H1 (cell line): ENCODE data around the gene GRID2. TPM values are rescaled to one million over a fixed set of nuclear protein-coding genes. Genes with fewer than 3 reads are reported as not detected.

Experiments used
- CTCF ChIA-PET: fragments of 300-600 bp; sonication (Branson Sonifier 250); formaldehyde crosslinking; loops from one replicate; lab custom pipeline; 2021; ENCODE audit not compliant: partially characterized antibody; lab: Charles Lee
- POLR2A ChIA-PET: fragments of 300-600 bp; sonication (Branson Sonifier 250); formaldehyde crosslinking; loops from one replicate; lab custom pipeline; 2021; ENCODE audit warnings: inconsistent platforms; ENCODE audit not compliant: partially characterized antibody; lab: Charles Lee
- DNase-seq, 2 experiments: peaks; one replicate each; pipeline versions ENCODE4 v3.0.0 to v3.0.0-alpha.2; 2010 to 2022; ENCODE audit warnings: low spot score in 2 of 2, low read depth in 1 of 2, mixed read lengths in 1 of 2
- FAIRE-seq: peaks from 2 replicates; lab custom pipeline; 2011; peaks lifted over from hg19 to GRCh38; lab: Jason Lieb, UNC
- H2AFZ ChIP-seq: 2 replicates; pipeline ENCODE4 v1.8.1; 2012; ENCODE audit warnings: low read length, inconsistent platforms
- H2AK5ac ChIP-seq: 2 replicates; pipeline ENCODE4 v1.6.1; 2013; ENCODE audit warnings: low read depth, low read length
- H2BK120ac ChIP-seq: replicated peaks from 2 replicates; pipeline ENCODE3; 2013; ENCODE audit warnings: low read depth, low read length, inconsistent platforms
- H2BK12ac ChIP-seq: 2 replicates; pipeline ENCODE4 v1.6.1; 2013; ENCODE audit warnings: low read depth, low read length
- H2BK15ac ChIP-seq: 2 replicates; pipeline ENCODE4 v1.6.1; 2013; ENCODE audit warnings: low read length
- H2BK20ac ChIP-seq: 2 replicates; pipeline ENCODE4 v1.6.1; 2013; ENCODE audit warnings: low read length
- H2BK5ac ChIP-seq: 2 replicates; pipeline ENCODE4 v1.6.1; 2013; ENCODE audit warnings: low read depth, low read length
- H3K14ac ChIP-seq: 2 replicates; pipeline ENCODE4 v1.6.1; 2013; ENCODE audit warnings: inconsistent platforms; ENCODE audit not compliant: insufficient read length
- H3K18ac ChIP-seq: 2 replicates; pipeline ENCODE4 v1.6.1; 2013; ENCODE audit warnings: low read length; ENCODE audit errors: extremely low read depth
- H3K23ac ChIP-seq: 2 replicates; pipeline ENCODE4 v1.6.1; 2013; ENCODE audit warnings: inconsistent platforms; ENCODE audit not compliant: insufficient read length
- H3K23me2 ChIP-seq: 2 replicates; pipeline ENCODE4 v1.6.1; 2013; ENCODE audit warnings: low read depth, low read length
- H3K27ac ChIP-seq: 2 replicates; pipeline ENCODE4 v1.6.1; 2011; ENCODE audit warnings: low read depth, low read length, inconsistent platforms
- H3K27me3 ChIP-seq, 4 experiments: replicated peaks in 1 of 4; 1 replicate in 1 of 4; 2 replicates in 3 of 4; pipeline versions ENCODE4 v1.6.1 to v1.8.1; 2011 to 2013; ENCODE audit warnings: low read length in 3 of 4, mild to moderate bottlenecking in 3 of 4, inconsistent platforms in 2 of 4, mixed read lengths in 2 of 4, moderate library complexity in 1 of 4; ENCODE audit not compliant: control insufficient read depth in 3 of 4, insufficient read depth in 3 of 4; ENCODE audit errors: extremely low read depth in 1 of 4
- H3K36me3 ChIP-seq, 4 experiments: 2 replicates each; pipeline versions ENCODE4 v1.6.1 to v1.8.1; 2011 to 2013; ENCODE audit warnings: mild to moderate bottlenecking in 4 of 4, low read length in 3 of 4, moderate library complexity in 2 of 4, control low read depth in 1 of 4, inconsistent platforms in 1 of 4; ENCODE audit not compliant: insufficient read depth in 4 of 4, control insufficient read depth in 2 of 4
- H3K4ac ChIP-seq: replicated peaks from 2 replicates; pipeline ENCODE3; 2013; ENCODE audit warnings: low read length, low read depth, mixed read lengths, inconsistent platforms; ENCODE audit not compliant: insufficient read length
- H3K4me1 ChIP-seq, 4 experiments: replicated peaks in 1 of 4; 1 replicate in 1 of 4; 2 replicates in 3 of 4; pipeline versions ENCODE4 v1.6.1 to v1.8.1; 2011 to 2013; ENCODE audit warnings: low read length in 3 of 4, inconsistent platforms in 2 of 4, mixed read lengths in 1 of 4; ENCODE audit not compliant: insufficient read depth in 4 of 4, control insufficient read depth in 3 of 4
- H3K4me2 ChIP-seq, 2 experiments: 2 replicates each; pipeline versions ENCODE4 v1.6.1 to v1.8.1; 2011 to 2013; ENCODE audit warnings: low read depth in 2 of 2, low read length in 2 of 2, control low read depth in 1 of 2, inconsistent platforms in 1 of 2, mild to moderate bottlenecking in 1 of 2; ENCODE audit not compliant: insufficient read depth in 1 of 2
- H3K4me3 ChIP-seq, 4 experiments: fragments of 200-600, 300-600 bp in 1 of 4; sonication (generic), shearing (Covaris generic), sonication (Bioruptor Twin) in 1 of 4; 2 replicates each; pipeline versions ENCODE4 v1.5.1 to v1.8.1; 2011 to 2016; ENCODE audit warnings: low read length in 4 of 4, low read depth in 3 of 4, control low read depth in 2 of 4, inconsistent platforms in 2 of 4, mild to moderate bottlenecking in 2 of 4, mixed read lengths in 1 of 4, moderate library complexity in 1 of 4; ENCODE audit not compliant: insufficient read depth in 2 of 4; ENCODE audit errors: extremely low read depth in 1 of 4
- H3K56ac ChIP-seq: replicated peaks from 2 replicates; pipeline ENCODE3; 2013; ENCODE audit warnings: low read depth, mild to moderate bottlenecking, mixed read lengths, low read length, inconsistent platforms; ENCODE audit not compliant: insufficient read length
- H3K79me1 ChIP-seq: 2 replicates; pipeline ENCODE4 v1.6.1; 2013; ENCODE audit warnings: low read depth, low read length, control low read depth
- H3K79me2 ChIP-seq, 2 experiments: 2 replicates each; pipeline versions ENCODE4 v1.6.1 to v1.8.1; 2012 to 2013; ENCODE audit warnings: low read length in 2 of 2, mild to moderate bottlenecking in 2 of 2, inconsistent platforms in 1 of 2; ENCODE audit not compliant: insufficient read depth in 2 of 2, control insufficient read depth in 1 of 2
- H3K9ac ChIP-seq, 4 experiments: replicated peaks in 1 of 4; 1 replicate in 1 of 4; 2 replicates in 3 of 4; pipeline versions ENCODE4 v1.6.1 to v1.8.1; 2011 to 2013; ENCODE audit warnings: low read depth in 3 of 4, low read length in 3 of 4, control low read depth in 2 of 4, mild to moderate bottlenecking in 2 of 4, moderate library complexity in 2 of 4, inconsistent platforms in 1 of 4; ENCODE audit errors: extremely low read depth in 1 of 4
- H3K9me3 ChIP-seq, 2 experiments: 2 replicates each; pipeline versions ENCODE4 v1.6.1 to v1.8.1; 2012 to 2013; ENCODE audit warnings: mild to moderate bottlenecking in 2 of 2, moderate library complexity in 2 of 2, control low read depth in 1 of 2, inconsistent platforms in 1 of 2, low read depth in 1 of 2, low read length in 1 of 2, mixed read lengths in 1 of 2; ENCODE audit not compliant: insufficient read depth in 2 of 2
- H4K20me1 ChIP-seq, 2 experiments: replicated peaks in 1 of 2; 2 replicates each; pipeline versions ENCODE3 to v1.8.1; 2011 to 2013; ENCODE audit warnings: inconsistent platforms in 2 of 2, low read length in 2 of 2, mild to moderate bottlenecking in 1 of 2; ENCODE audit not compliant: insufficient read depth in 2 of 2, control insufficient read depth in 1 of 2
- H4K5ac ChIP-seq: 2 replicates; pipeline ENCODE4 v1.6.1; 2013; ENCODE audit warnings: low read length, low read depth, mixed read lengths, inconsistent platforms; ENCODE audit not compliant: insufficient read length
- H4K8ac ChIP-seq: 2 replicates; pipeline ENCODE4 v1.8.0; 2013; ENCODE audit warnings: mild to moderate bottlenecking, moderate library complexity, low read length, inconsistent platforms; ENCODE audit not compliant: insufficient read depth; ENCODE audit errors: extremely low read depth
- H4K91ac ChIP-seq: replicated peaks from 2 replicates; pipeline ENCODE3; 2013; ENCODE audit warnings: low read length, mixed read lengths, inconsistent platforms; ENCODE audit not compliant: insufficient read length
- ASH2L ChIP-seq: fragments of 200-600, 300-600 bp; sonication (generic); IDR thresholded peaks from one replicate; pipeline ENCODE4 v1.7.1; 2017; ENCODE audit warnings: low read length
- NRF1 ChIP-seq: IDR thresholded peaks from 2 replicates; pipeline ENCODE4 v1.6.1; 2011; ENCODE audit warnings: mild to moderate bottlenecking, low read depth, low read length, improper control_type of control experiment
- POLR2A ChIP-seq, 2 experiments: IDR thresholded peaks; 1 replicate in 1 of 2; 2 replicates in 1 of 2; pipeline ENCODE4 v1.6.1; 2011; ENCODE audit warnings: low read depth in 2 of 2, low read length in 2 of 2, mild to moderate bottlenecking in 2 of 2; ENCODE audit errors: control extremely low read depth in 1 of 2
- POLR2AphosphoS5 ChIP-seq: IDR thresholded peaks from 2 replicates; pipeline ENCODE4 v1.6.1; 2011; ENCODE audit warnings: low read depth, low read length
- RBBP5 ChIP-seq: IDR thresholded peaks from 2 replicates; pipeline ENCODE4 v1.7.1; 2012; ENCODE audit warnings: low read depth, mild to moderate bottlenecking, inconsistent platforms, low read length, moderate library complexity, borderline replicate concordance
- SAP30 ChIP-seq: fragments of 300-600 bp; sonication (generic); IDR thresholded peaks from 2 replicates; pipeline ENCODE4 v1.7.1; 2012; ENCODE audit warnings: low read length, moderate library complexity, mild to moderate bottlenecking, inconsistent platforms; ENCODE audit not compliant: insufficient read depth, insufficient replicate concordance
- SIN3A ChIP-seq, 2 experiments: IDR thresholded peaks in 1 of 2; conservative IDR thresholded peaks in 1 of 2; 2 replicates each; pipeline ENCODE4 v1.6.1; 2011 to 2012; ENCODE audit warnings: low read length in 2 of 2, improper control_type of control experiment in 1 of 2, low read depth in 1 of 2, mild to moderate bottlenecking in 1 of 2
- SP1 ChIP-seq: IDR thresholded peaks from 2 replicates; pipeline ENCODE4 v1.6.1; 2011; ENCODE audit warnings: low read depth, low read length
- whole genome bisulfite sequencing, 2 experiments: shearing (Covaris generic) in 1 of 2; methylation state at CpG; one replicate each; pipeline versions ENCODE4 v1.1.6 to v1.1.7; 2013 to 2015; ENCODE audit warnings: low lambda C conversion rate in 2 of 2, mixed read lengths in 2 of 2, inconsistent platforms in 1 of 2, low coverage in 1 of 2, missing lambda C conversion rate in 1 of 2; ENCODE audit not compliant: insufficient replicate concordance in 2 of 2, insufficient coverage in 1 of 2, insufficient read length in 1 of 2; ENCODE audit errors: extremely low coverage in 1 of 2, missing lambda C conversion rate in 1 of 2; 5-methylcytosine and 5-hydroxymethylcytosine counted together
- polyA plus RNA-seq, 7 experiments: library from polyadenylated mRNA; depleted of rRNA in 3 of 7; stranded (reverse) in 5 of 7; unstranded in 2 of 7; fragments of >200 nt in 5 of 7; fragments of 200-250 nt in 2 of 7; gene quantifications; 1 replicate in 5 of 7; 2 replicates in 1 of 7; 4 replicates in 1 of 7; pipeline versions ENCODE4 v1.2.1 to v1.2.3, GENCODE V29; 2011 to 2013; ENCODE audit warnings: missing spikeins in 2 of 7, mixed read lengths in 2 of 7
- total RNA-seq: library from RNA; stranded (reverse); fragmentation: NEBNext Ultra II Directional; extraction: Animal tissue kit (Norgen Biotek cat#: 25700); gene quantifications from 2 replicates; pipeline ENCODE4 v1.2.1, GENCODE V29; 2021

GRID2 gene
- total and polyA plus RNA-seq, 2 of the 8 experiments (the other 6 are each of a cell fraction or from before 2014, with no cell fraction given): 31.1 to 81.9 TPM

DNA sequence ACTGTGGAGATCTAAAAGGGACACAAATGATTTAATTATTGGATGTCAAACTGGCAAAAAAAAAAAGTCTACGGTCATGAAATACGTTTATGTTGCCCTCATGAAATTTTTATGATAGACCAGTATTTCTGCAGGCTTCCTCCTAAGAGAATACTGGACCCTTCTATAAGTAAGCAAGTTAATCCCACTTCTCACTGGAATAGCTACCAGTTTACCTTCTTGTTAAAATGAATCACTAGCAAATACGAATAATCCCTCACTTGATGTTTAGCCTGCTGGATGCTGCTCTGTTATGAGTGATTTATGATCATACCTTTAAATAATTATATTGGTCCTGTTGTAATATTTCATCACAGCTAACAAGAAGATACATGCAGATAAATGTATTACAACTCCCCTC lies 39.6 kb upstream of the GRID2 start:
- H3K4ac ChIP-seq: no peak overlapping the region

More for the DNA sequence above, 39.6 kb upstream of the GRID2 start:
- no peak overlapping the region for H3K4me2 ChIP-seq
- no peak overlapping the region for H3K4me3 ChIP-seq
- H3K79me1 ChIP-seq: no peaks in the 10 kb centered on the region
- H2BK120ac ChIP-seq: no peak overlapping the region
- no peak overlapping the region for H3K18ac ChIP-seq
- H3K14ac ChIP-seq: no peak overlapping the region
- H3K27me3 ChIP-seq: peaks cover 0 to 2% (median 0%) of the 10 kb centered on the region in 4 experiments; a peak in 1 of 7 replicates
- no peak overlapping the region for H4K5ac ChIP-seq
- peaks cover 0 to 8% of the 10 kb centered on the region in 2 experiments for H4K20me1 ChIP-seq
- H3K23ac ChIP-seq: no peak overlapping the region
- no peak overlapping the region for H2BK15ac ChIP-seq
- FAIRE-seq (no peak), DNase-seq (no peak)
- no peak overlapping the region for H4K8ac ChIP-seq
- ChIA-PET CTCF (no interaction called here), POLR2A (interaction anchor here (0.6 to 1.9 kb wide), 4 partner anchors 10 to 40 kb away, joined by 3 to 13 read pairs (median 4); partner anchors contain the start of gene GRID2)
- no peak overlapping the region for H2BK5ac ChIP-seq
- no peak overlapping the region for H3K27ac ChIP-seq
- H2BK12ac ChIP-seq: no peak overlapping the region
- TF ChIP-seq POLR2A (IDR thresholded peaks at IDR 0.05; ENCODE audit: control extremely low read depth in 1 of 2, low read depth in 2 of 2, low read length in 2 of 2) (peak in 1 of 2 experiments; percentile 36; a peak in 1 of 3 replicates), RBBP5 (no peak), POLR2AphosphoS5 (peak; percentile 65; the same call in 1 of the 2 replicates), SIN3A (conservative IDR thresholded peaks at IDR 0.05 in 1 of 2, IDR thresholded peaks at IDR 0.05 in 1 of 2; ENCODE audit: low read depth in 1 of 2, low read length in 2 of 2) (no peak), NRF1 (no peak), SAP30 (no peak), ASH2L (no peak), SP1 (no peak)
- peaks cover 0 to 6% of the 10 kb centered on the region in 2 experiments; a peak in 1 of 4 replicates for H3K9me3 ChIP-seq
- H3K9ac ChIP-seq: no peak overlapping the region
- H3K56ac ChIP-seq: no peak overlapping the region
- no peak overlapping the region for H2BK20ac ChIP-seq
- H2AK5ac ChIP-seq: no peak overlapping the region
- H3K79me2 ChIP-seq: peaks cover 0 to 37% of the 10 kb centered on the region in 2 experiments; a peak in 3 of 4 replicates
- no peak overlapping the region for H4K91ac ChIP-seq
- no peaks in the 10 kb centered on the region for H3K23me2 ChIP-seq
- H2AFZ ChIP-seq: no peak overlapping the region
- 93% methylated on average over 3 of the region's 3 CpGs; no CpG with 5 or more reads in 1 of the 2 experiments for WGBS, 2 experiments
- H3K4me1 ChIP-seq: no peaks in the 10 kb centered on the region; a peak in 1 of 7 replicates
- H3K36me3 ChIP-seq: peaks cover 27 to 96% (median 74%) of the 10 kb centered on the region in 4 experiments
